Superior temporal gyrus (tissue), 1 donor: ENCODE results near the gene IPO9.

Source experiments
- DNase-seq: peaks from one replicate; pipeline ENCODE4 v3.0.0-alpha.2; 2016; ENCODE audit errors: extremely low spot score

IPO9 gene

DNA sequence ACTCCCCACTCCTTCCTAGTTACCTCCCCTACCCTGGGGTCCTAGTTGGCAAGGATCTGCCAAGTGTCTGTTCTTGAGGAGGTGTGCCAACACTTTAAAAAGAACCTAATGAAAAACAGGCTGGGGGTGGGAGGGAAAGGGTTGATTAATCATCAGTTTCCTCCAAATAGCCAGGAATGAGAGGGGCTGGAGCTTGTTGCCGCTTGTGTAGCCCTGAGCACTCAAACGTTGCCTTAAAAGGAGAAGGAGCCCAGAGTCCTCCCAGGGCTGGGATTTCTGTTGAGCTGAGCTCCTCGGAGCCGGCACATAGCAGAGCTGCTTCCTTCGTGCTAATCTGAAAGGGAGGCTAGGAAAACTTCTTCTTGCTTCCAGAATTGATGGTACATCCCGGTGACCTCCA is 75.6 kb downstream of the IPO9 start:
- DNase-seq = no peak

DNA sequence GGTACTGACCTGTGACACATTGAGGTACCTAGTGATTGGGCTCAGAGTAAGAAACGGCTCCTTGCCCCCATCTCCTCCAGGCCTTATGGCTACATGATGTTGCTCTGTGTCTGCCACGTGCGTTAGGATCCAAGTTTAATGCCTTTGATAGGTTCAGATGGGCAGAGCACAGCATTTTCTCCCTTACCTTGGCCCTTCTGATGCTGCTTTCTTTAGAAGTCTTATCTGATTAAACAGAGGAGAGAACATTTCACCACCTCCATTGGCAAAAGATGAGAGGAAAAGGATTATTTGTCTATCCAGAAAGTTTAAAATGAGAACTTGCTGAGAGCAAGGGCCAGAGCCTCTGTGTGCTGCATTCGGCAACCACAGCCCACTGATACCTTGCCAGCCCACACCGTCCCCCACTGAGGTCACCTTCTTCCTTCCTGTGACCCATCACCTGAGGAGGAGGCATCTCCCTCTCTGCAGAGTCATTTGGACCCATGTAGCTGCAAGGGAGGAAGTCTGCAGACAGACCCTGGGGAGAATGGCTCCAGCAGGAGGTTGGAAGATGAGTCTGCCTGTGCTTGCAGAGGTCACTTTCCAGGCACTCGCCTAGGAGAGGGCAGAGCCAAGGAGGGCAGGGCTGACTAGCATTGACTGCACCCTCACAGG is 76.4 kb downstream of the IPO9 start:
- DNase-seq = no peak

DNA sequence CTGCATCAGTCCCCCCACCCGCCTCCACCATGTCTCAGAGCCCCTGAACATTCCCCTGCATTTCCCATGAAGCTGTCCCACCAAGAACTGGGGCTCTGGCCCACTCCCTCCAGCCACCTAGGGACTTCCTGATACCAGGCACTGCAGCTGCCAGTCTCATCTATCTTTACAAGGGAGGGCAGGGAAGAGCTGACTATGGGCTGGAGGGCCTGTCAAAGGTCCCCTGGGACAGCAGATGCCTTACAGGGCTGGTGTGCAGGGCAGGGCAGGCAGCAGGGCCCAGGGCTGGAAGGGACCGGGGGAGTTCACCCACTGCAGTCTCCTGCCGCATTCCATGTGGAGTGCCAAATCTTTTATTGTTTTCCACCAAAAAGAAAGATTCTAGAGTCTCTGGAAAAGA is 77.4 kb downstream of the IPO9 start:
- no peak for DNase-seq

DNA sequence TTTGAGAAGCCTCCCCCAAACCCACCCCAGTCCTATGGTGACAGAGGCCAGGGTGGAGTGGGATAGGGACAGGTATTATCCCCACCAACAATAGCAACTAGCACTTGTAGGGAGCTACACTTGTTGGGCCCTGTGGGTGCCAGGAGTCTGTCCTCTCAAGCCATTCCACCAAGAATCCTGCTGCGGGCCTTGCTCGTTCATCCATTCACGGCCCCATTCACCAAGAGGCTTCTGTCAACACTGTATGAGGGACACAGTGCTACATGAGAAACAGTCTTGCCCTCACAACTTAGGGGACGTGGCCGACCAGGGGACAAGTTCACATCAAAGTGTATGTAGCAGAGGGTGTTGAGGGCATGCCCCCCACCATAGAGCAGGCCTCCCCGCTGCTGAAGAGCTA is 78.7 kb downstream of the IPO9 start:
- DNase-seq = no peak

DNA sequence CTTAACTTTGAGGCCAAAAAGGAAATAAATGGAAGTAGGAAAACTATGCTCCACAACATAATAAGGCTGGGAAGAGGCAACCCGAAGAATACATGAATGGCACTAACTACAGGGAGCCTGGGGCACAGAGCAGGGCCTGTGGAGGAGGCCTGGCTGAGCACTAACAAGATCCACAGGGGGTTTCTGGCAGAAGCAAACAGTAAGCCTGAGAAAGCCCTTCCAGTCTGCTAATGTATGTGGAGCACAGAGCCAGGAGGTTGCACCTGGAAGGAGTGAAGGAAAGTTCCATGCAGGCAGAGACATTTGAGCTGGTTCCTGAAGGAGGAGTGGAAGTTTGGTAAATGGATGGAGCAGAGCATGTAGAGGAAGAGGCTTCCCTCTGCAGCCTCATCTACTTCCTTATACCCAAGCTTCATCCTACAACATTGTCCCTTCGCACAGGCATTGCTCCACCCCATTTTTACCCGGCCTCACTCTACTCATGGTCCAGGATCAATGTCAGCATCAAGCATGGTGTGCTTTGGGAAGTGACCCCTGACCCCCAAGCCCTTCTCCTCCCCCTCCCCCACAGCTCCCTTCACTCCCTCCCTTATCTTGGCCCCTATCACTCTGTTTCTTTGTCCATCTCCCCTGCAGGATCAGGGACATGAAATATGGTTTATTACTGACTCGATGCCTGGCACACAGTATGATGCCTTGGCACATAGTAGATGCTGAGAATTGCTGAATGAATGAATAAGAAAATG is 83.0 kb downstream of the IPO9 start:
- DNase-seq = no peak

DNA sequence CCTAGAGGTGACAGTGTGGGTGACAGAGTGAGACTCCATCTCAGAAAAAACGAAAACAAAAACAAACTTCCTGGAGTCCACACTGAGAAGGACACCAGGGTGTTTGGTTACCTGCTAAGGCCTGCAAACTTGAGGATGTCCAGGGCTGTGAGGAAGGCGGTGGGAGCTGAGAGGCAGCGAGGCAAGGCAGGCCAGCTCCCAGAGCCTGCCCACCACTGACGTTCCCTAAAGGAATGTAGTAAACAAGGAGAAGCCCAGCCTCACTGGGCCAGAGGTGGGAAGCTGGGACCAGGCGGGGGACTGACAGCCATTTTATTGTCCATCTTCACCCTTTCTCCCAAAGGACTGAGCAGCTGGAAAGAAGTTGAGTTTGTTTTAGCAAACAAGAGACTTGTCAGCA is 83.9 kb downstream of the IPO9 start:
- DNase-seq = no peak

DNA sequence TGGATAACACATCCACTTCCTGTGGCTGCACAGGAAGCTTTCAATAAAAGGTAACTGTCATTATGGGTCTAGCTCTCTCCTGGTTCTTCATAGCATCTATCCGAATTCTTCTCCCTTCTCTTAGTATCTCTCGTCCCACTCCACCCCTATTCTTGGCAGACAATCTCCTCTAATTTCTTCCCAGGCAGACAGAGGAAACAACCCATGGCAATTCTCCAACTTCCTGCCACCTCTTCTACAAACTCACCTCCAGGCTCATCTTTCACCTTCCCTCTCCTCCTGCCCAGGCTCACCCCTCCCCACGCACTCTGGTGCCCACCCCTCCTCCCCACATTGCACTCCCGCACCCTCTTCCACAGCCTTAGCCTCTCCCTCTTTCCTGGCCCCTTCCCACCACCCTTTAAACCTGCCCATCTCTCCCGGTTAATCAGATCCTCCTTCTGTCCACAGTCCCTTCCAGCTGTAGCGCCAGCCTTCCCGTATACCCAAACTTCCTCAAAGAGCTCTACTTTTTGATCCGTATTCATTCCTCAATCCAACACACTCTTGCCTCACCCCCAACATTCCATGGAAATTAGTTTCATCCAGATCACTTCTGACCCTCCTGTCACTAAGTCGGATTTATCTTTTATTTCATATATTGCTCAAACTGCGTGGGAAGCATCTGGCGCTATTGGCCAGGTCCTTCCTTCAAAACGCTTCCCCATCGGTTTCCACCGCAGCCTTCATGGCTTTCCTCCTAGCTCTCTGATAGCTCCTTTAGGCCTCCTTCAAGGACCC is 85.7 kb downstream of the IPO9 start:
- DNase-seq = no peak

DNA sequence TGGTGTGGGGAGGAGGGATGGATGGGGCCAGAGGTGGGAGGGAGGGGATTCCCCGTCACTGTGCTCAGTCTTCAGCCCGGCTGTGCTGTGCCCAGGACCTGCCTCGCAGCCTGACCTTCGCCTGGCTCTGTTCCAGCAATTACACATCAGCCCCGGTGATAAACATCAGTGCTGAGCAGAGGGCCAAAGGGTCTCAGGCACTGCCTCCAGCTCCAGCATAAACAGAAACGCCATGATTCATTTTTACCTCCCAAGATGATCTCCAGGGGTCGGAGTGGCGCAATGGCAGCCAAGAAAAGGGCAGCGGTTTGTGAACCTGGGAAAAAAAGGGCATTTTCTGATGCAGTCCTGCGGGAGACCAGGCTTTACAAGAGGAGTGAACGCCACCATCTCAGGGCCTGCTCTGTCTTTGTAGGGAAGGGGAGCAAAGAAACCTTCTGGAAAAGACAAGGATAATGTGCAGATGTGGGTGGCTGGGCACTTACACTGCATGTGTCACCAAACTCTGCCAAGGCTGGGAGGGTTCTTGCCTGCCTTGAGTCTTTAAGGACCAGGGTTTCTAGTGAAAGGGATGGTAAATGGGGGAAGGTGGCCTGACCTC is 87.8 kb downstream of the IPO9 start:
- no peak for DNase-seq

DNA sequence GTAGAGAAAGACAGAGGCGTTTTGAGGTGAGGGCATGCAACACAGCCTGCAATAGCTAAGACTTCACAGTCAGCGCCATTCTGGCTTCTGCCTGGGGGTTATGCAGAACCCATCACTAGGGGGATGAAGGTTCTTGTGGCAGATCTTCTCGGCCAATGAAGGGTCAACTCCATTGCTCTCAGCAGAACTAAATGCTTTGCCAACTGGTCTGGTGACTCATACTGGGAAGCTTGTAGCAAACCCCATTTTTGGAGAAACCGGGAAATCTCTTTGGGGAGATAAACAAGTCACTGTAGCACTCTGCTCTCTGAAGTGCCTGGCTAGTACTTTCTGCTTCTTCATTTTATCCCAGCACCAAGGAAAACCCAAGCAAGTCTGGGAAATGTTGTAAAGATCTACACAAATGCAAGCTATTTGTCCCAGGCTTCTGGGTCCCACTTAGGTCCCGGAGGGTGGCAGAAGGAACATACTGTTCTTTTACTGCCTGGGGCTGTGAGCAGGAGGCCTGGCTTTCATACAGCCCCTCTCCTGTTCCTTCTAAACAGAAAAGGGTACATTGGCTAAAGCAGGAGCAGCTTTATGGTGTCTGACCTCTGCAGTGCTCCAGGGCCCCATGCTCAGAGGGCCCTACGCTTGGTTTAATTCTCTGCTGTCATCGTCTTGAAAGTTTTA is 88.5 kb downstream of the IPO9 start:
- DNase-seq = no peak

DNA sequence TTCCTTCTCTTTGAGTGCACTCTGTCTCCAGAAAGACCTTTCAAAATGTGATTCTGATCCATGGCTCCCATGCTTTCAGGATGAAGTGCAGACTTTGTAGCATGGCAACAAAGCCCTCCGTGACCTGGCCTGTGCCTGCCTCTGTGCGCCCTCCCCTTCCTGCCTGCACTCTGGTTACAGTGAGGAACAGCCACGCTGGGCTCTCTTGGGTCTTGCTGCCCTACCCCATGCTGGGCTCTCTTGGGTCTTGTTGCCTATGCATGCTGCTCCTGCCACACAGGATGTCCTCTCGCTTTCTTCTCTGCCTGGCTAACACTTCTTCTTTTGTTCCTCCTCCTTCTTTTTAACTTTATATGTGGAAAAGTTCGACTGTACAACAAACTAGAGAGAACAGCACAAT is 89.4 kb downstream of the IPO9 start:
- no peak for DNase-seq

DNA sequence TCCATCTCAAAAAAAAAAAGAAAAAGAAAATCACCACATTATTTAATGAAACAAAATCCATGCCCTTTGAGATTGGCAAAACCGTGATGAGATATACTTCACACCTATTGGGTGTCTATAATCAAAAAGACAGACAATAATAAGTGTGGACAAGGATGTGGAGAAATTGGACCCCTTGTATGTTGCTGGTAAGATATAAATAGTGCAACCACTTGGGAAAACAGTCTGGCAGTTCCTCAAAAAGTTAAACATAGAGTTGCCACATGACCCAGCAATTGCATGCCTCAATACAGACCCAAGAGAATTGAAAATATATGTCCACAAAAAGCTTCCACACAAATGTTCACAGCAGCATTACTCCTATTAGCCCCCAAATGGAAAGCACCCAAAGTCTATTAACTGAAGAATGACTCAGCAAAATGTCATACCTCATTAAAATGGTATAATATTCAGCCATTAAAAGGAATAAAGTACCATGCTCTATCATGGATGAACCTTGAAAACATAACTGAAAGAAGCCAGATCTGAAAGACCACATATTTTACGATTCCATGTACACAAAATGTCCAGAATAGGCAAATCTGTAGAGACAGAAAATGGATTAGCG is 93.1 kb downstream of the IPO9 start:
- no peak for DNase-seq

DNA sequence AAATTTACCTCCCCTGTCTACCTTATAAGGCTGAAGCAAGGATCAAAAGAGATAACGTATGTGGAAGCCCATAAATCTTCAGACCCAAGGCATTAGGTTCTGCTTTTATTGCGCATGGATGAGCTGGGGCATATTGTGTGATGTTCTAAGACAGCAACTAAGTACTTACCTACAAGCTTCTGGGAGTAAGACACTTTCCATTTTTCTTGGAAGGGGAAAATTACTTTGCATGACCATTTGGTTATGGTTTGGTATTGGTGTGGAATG is 96.3 kb downstream of the IPO9 start:
- no peak for DNase-seq

DNA sequence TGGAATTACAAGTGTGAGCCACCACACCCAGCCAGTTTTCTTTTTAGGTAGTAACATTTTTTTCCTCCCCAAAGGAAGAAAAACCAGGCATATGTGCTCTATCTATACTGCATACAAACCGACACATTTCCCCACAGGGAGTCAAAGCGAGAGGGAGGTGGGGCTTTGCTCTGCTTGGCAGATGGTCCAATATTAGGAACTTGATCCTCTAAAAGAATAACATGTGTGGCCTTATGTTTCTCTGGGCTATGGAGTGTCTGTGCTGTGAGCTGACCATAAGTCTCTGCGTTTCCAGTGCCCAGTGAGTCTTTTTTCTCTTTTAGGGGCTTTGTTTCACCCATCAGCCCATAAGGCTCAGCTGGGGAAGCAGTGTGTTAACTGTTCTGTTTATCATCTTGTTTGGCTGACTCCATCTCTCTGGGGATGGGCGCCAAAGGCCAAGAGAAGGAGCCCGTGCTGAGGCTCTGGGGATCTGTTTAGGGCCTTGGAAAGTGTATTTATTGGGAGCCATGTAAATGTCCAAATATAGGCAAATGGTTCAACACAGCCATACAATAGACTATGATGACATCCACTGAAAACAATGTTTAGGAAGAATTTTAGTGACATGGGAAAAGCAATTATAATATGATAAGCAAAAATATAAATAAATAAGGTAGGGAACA is 97.2 kb downstream of the IPO9 start:
- DNase-seq = no peak

DNA sequence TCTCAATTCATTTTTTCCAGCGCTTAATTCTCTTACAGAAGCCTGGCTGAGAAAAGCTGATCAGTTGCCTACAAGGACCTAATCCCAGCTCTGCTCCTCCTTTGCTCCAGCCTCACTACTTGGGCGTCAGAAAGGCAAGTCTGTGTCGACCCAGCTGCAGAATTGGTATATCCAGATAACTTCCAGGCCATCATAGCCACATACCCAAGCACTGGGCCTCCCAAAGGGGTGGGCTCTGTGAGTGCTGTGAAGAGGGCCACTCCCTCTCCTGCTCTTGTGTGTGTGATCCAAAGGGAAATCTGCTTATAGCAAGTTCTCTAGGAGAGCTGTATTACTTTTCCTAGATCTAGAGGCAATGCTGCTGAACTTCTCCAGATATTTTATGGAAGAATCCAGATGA is 99.3 kb downstream of the IPO9 start:
- DNase-seq = no peak

DNA sequence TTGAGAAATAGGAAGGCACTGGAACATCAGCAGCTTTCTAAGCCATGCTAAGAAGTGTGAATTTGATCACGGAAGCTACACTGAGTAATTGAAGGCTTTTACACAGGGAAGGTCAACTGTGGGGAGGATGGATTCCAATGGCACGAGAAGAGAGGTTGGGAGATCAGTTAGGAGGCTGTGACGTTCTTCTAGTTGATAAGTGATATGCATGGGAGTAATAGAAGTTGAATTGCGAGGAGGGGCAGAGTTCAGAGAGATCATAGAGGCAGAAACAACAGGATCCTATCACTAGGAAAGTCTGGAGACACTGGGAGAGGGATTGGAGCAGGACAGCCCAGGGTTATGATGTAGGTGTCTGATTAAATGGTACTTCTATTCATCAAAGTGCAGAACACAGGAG is 101.2 kb downstream of the IPO9 start:
- DNase-seq = no peak

DNA sequence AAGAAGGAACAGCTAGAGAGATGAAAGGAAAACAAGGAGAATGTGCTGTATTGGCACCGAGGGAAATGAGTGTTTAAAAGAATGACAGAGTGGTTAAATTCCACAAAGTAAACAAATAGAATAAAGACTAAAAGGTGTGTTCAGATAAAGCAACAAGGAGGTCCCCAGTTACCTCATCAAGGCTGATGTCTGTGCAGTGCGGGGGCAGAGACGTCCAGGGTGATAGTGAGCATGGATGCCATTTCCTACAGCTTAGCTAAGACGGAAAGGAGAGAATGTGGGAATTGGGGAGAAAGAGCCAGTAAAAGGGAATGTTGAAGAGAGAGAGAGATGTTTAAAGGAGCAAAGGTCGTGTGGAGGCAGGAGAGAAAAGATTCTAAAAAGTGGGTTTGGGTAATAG is 101.8 kb downstream of the IPO9 start:
- DNase-seq = no peak
